H1 (cell line): ENCODE data around the gene MID1. TPM values are rescaled to one million over a fixed set of nuclear protein-coding genes. Genes with fewer than 3 reads are reported as not detected.

Experiments used
- CTCF ChIA-PET: fragments of 300-600 bp; sonication (Branson Sonifier 250); formaldehyde crosslinking; loops from one replicate; lab custom pipeline; 2021; ENCODE audit not compliant: partially characterized antibody; lab: Charles Lee
- POLR2A ChIA-PET: fragments of 300-600 bp; sonication (Branson Sonifier 250); formaldehyde crosslinking; loops from one replicate; lab custom pipeline; 2021; ENCODE audit warnings: inconsistent platforms; ENCODE audit not compliant: partially characterized antibody; lab: Charles Lee
- DNase-seq, 2 experiments: peaks; one replicate each; pipeline versions ENCODE4 v3.0.0 to v3.0.0-alpha.2; 2010 to 2022; ENCODE audit warnings: low spot score in 2 of 2, low read depth in 1 of 2, mixed read lengths in 1 of 2
- FAIRE-seq: peaks from 2 replicates; lab custom pipeline; 2011; peaks lifted over from hg19 to GRCh38; lab: Jason Lieb, UNC
- H2AFZ ChIP-seq: 2 replicates; pipeline ENCODE4 v1.8.1; 2012; ENCODE audit warnings: low read length, inconsistent platforms
- H2AK5ac ChIP-seq: 2 replicates; pipeline ENCODE4 v1.6.1; 2013; ENCODE audit warnings: low read depth, low read length
- H2BK120ac ChIP-seq: replicated peaks from 2 replicates; pipeline ENCODE3; 2013; ENCODE audit warnings: low read depth, low read length, inconsistent platforms
- H2BK12ac ChIP-seq: 2 replicates; pipeline ENCODE4 v1.6.1; 2013; ENCODE audit warnings: low read depth, low read length
- H2BK15ac ChIP-seq: 2 replicates; pipeline ENCODE4 v1.6.1; 2013; ENCODE audit warnings: low read length
- H2BK20ac ChIP-seq: 2 replicates; pipeline ENCODE4 v1.6.1; 2013; ENCODE audit warnings: low read length
- H2BK5ac ChIP-seq: 2 replicates; pipeline ENCODE4 v1.6.1; 2013; ENCODE audit warnings: low read depth, low read length
- H3K14ac ChIP-seq: 2 replicates; pipeline ENCODE4 v1.6.1; 2013; ENCODE audit warnings: inconsistent platforms; ENCODE audit not compliant: insufficient read length
- H3K18ac ChIP-seq: 2 replicates; pipeline ENCODE4 v1.6.1; 2013; ENCODE audit warnings: low read length; ENCODE audit errors: extremely low read depth
- H3K23ac ChIP-seq: 2 replicates; pipeline ENCODE4 v1.6.1; 2013; ENCODE audit warnings: inconsistent platforms; ENCODE audit not compliant: insufficient read length
- H3K23me2 ChIP-seq: 2 replicates; pipeline ENCODE4 v1.6.1; 2013; ENCODE audit warnings: low read depth, low read length
- H3K27ac ChIP-seq: 2 replicates; pipeline ENCODE4 v1.6.1; 2011; ENCODE audit warnings: low read depth, low read length, inconsistent platforms
- H3K27me3 ChIP-seq, 4 experiments: replicated peaks in 1 of 4; 1 replicate in 1 of 4; 2 replicates in 3 of 4; pipeline versions ENCODE4 v1.6.1 to v1.8.1; 2011 to 2013; ENCODE audit warnings: low read length in 3 of 4, mild to moderate bottlenecking in 3 of 4, inconsistent platforms in 2 of 4, mixed read lengths in 2 of 4, moderate library complexity in 1 of 4; ENCODE audit not compliant: control insufficient read depth in 3 of 4, insufficient read depth in 3 of 4; ENCODE audit errors: extremely low read depth in 1 of 4
- H3K36me3 ChIP-seq, 4 experiments: 2 replicates each; pipeline versions ENCODE4 v1.6.1 to v1.8.1; 2011 to 2013; ENCODE audit warnings: mild to moderate bottlenecking in 4 of 4, low read length in 3 of 4, moderate library complexity in 2 of 4, control low read depth in 1 of 4, inconsistent platforms in 1 of 4; ENCODE audit not compliant: insufficient read depth in 4 of 4, control insufficient read depth in 2 of 4
- H3K4ac ChIP-seq: replicated peaks from 2 replicates; pipeline ENCODE3; 2013; ENCODE audit warnings: low read length, low read depth, mixed read lengths, inconsistent platforms; ENCODE audit not compliant: insufficient read length
- H3K4me1 ChIP-seq, 4 experiments: replicated peaks in 1 of 4; 1 replicate in 1 of 4; 2 replicates in 3 of 4; pipeline versions ENCODE4 v1.6.1 to v1.8.1; 2011 to 2013; ENCODE audit warnings: low read length in 3 of 4, inconsistent platforms in 2 of 4, mixed read lengths in 1 of 4; ENCODE audit not compliant: insufficient read depth in 4 of 4, control insufficient read depth in 3 of 4
- H3K4me2 ChIP-seq, 2 experiments: 2 replicates each; pipeline versions ENCODE4 v1.6.1 to v1.8.1; 2011 to 2013; ENCODE audit warnings: low read depth in 2 of 2, low read length in 2 of 2, control low read depth in 1 of 2, inconsistent platforms in 1 of 2, mild to moderate bottlenecking in 1 of 2; ENCODE audit not compliant: insufficient read depth in 1 of 2
- H3K4me3 ChIP-seq, 4 experiments: fragments of 200-600, 300-600 bp in 1 of 4; sonication (generic), shearing (Covaris generic), sonication (Bioruptor Twin) in 1 of 4; 2 replicates each; pipeline versions ENCODE4 v1.5.1 to v1.8.1; 2011 to 2016; ENCODE audit warnings: low read length in 4 of 4, low read depth in 3 of 4, control low read depth in 2 of 4, inconsistent platforms in 2 of 4, mild to moderate bottlenecking in 2 of 4, mixed read lengths in 1 of 4, moderate library complexity in 1 of 4; ENCODE audit not compliant: insufficient read depth in 2 of 4; ENCODE audit errors: extremely low read depth in 1 of 4
- H3K56ac ChIP-seq: replicated peaks from 2 replicates; pipeline ENCODE3; 2013; ENCODE audit warnings: low read depth, mild to moderate bottlenecking, mixed read lengths, low read length, inconsistent platforms; ENCODE audit not compliant: insufficient read length
- H3K79me1 ChIP-seq: 2 replicates; pipeline ENCODE4 v1.6.1; 2013; ENCODE audit warnings: low read depth, low read length, control low read depth
- H3K79me2 ChIP-seq, 2 experiments: 2 replicates each; pipeline versions ENCODE4 v1.6.1 to v1.8.1; 2012 to 2013; ENCODE audit warnings: low read length in 2 of 2, mild to moderate bottlenecking in 2 of 2, inconsistent platforms in 1 of 2; ENCODE audit not compliant: insufficient read depth in 2 of 2, control insufficient read depth in 1 of 2
- H3K9ac ChIP-seq, 4 experiments: replicated peaks in 1 of 4; 1 replicate in 1 of 4; 2 replicates in 3 of 4; pipeline versions ENCODE4 v1.6.1 to v1.8.1; 2011 to 2013; ENCODE audit warnings: low read depth in 3 of 4, low read length in 3 of 4, control low read depth in 2 of 4, mild to moderate bottlenecking in 2 of 4, moderate library complexity in 2 of 4, inconsistent platforms in 1 of 4; ENCODE audit errors: extremely low read depth in 1 of 4
- H3K9me3 ChIP-seq, 2 experiments: 2 replicates each; pipeline versions ENCODE4 v1.6.1 to v1.8.1; 2012 to 2013; ENCODE audit warnings: mild to moderate bottlenecking in 2 of 2, moderate library complexity in 2 of 2, control low read depth in 1 of 2, inconsistent platforms in 1 of 2, low read depth in 1 of 2, low read length in 1 of 2, mixed read lengths in 1 of 2; ENCODE audit not compliant: insufficient read depth in 2 of 2
- H4K20me1 ChIP-seq, 2 experiments: replicated peaks in 1 of 2; 2 replicates each; pipeline versions ENCODE3 to v1.8.1; 2011 to 2013; ENCODE audit warnings: inconsistent platforms in 2 of 2, low read length in 2 of 2, mild to moderate bottlenecking in 1 of 2; ENCODE audit not compliant: insufficient read depth in 2 of 2, control insufficient read depth in 1 of 2
- H4K5ac ChIP-seq: 2 replicates; pipeline ENCODE4 v1.6.1; 2013; ENCODE audit warnings: low read length, low read depth, mixed read lengths, inconsistent platforms; ENCODE audit not compliant: insufficient read length
- H4K8ac ChIP-seq: 2 replicates; pipeline ENCODE4 v1.8.0; 2013; ENCODE audit warnings: mild to moderate bottlenecking, moderate library complexity, low read length, inconsistent platforms; ENCODE audit not compliant: insufficient read depth; ENCODE audit errors: extremely low read depth
- H4K91ac ChIP-seq: replicated peaks from 2 replicates; pipeline ENCODE3; 2013; ENCODE audit warnings: low read length, mixed read lengths, inconsistent platforms; ENCODE audit not compliant: insufficient read length
- ASH2L ChIP-seq: fragments of 200-600, 300-600 bp; sonication (generic); IDR thresholded peaks from one replicate; pipeline ENCODE4 v1.7.1; 2017; ENCODE audit warnings: low read length
- CTBP2 ChIP-seq: IDR thresholded peaks from 2 replicates; pipeline ENCODE4 v1.7.0; 2011; ENCODE audit warnings: borderline replicate concordance, mild to moderate bottlenecking, moderate library complexity, mixed read lengths, low read length; ENCODE audit not compliant: insufficient read depth, insufficient read length
- E2F6 ChIP-seq: IDR thresholded peaks from 2 replicates; pipeline ENCODE4 v1.6.1; 2012; ENCODE audit warnings: inconsistent platforms
- EZH2 ChIP-seq: fragments of 200-600 bp; sonication (generic); IDR thresholded peaks from 2 replicates; pipeline ENCODE4 v1.7.1; 2012; ENCODE audit warnings: low read depth, mild to moderate bottlenecking, moderate library complexity, low read length, inconsistent platforms; ENCODE audit not compliant: severe bottlenecking
- JUND ChIP-seq: IDR thresholded peaks from 2 replicates; pipeline ENCODE4 v1.6.1; 2011; ENCODE audit warnings: mild to moderate bottlenecking, improper control_type of control experiment, low read length
- KDM1A ChIP-seq: fragments of 200-600, 300-600 bp; sonication (generic); IDR thresholded peaks from 2 replicates; pipeline ENCODE4 v1.7.1; 2016; ENCODE audit warnings: mild to moderate bottlenecking, low read length, borderline replicate concordance
- KDM4A ChIP-seq: IDR thresholded peaks from one replicate; pipeline ENCODE4 v1.7.1; 2012; ENCODE audit warnings: low read depth, mild to moderate bottlenecking, moderate library complexity, low read length, inconsistent platforms; ENCODE audit not compliant: severe bottlenecking
- KDM5A ChIP-seq: fragments of 200-600 bp; IDR thresholded peaks from 2 replicates; pipeline ENCODE4 v1.7.1; 2012; ENCODE audit warnings: mild to moderate bottlenecking, low read length, inconsistent platforms, mixed read lengths
- POLR2AphosphoS5 ChIP-seq: IDR thresholded peaks from 2 replicates; pipeline ENCODE4 v1.6.1; 2011; ENCODE audit warnings: low read depth, low read length
- SP2 ChIP-seq: IDR thresholded peaks from 2 replicates; pipeline ENCODE4 v1.6.1; 2012; ENCODE audit warnings: mild to moderate bottlenecking, low read length, inconsistent platforms
- TAF1 ChIP-seq: IDR thresholded peaks from 2 replicates; pipeline ENCODE4 v1.6.1; 2011; ENCODE audit warnings: mild to moderate bottlenecking, low read depth, low read length
- TEAD4 ChIP-seq: IDR thresholded peaks from 2 replicates; pipeline ENCODE4 v1.6.1; 2012; ENCODE audit warnings: low read depth, low read length, inconsistent platforms, mixed read lengths
- USF2 ChIP-seq: IDR thresholded peaks from 2 replicates; pipeline ENCODE4 v1.6.1; 2011; ENCODE audit warnings: low read length, improper control_type of control experiment
- WGBS, 2 experiments: shearing (Covaris generic) in 1 of 2; methylation state at CpG; one replicate each; pipeline versions ENCODE4 v1.1.6 to v1.1.7; 2013 to 2015; ENCODE audit warnings: low lambda C conversion rate in 2 of 2, mixed read lengths in 2 of 2, inconsistent platforms in 1 of 2, low coverage in 1 of 2, missing lambda C conversion rate in 1 of 2; ENCODE audit not compliant: insufficient replicate concordance in 2 of 2, insufficient coverage in 1 of 2, insufficient read length in 1 of 2; ENCODE audit errors: extremely low coverage in 1 of 2, missing lambda C conversion rate in 1 of 2; 5-methylcytosine and 5-hydroxymethylcytosine counted together
- polyA plus RNA-seq, 7 experiments: library from polyadenylated mRNA; depleted of rRNA in 3 of 7; stranded (reverse) in 5 of 7; unstranded in 2 of 7; fragments of >200 nt in 5 of 7; fragments of 200-250 nt in 2 of 7; gene quantifications; 1 replicate in 5 of 7; 2 replicates in 1 of 7; 4 replicates in 1 of 7; pipeline versions ENCODE4 v1.2.1 to v1.2.3, GENCODE V29; 2011 to 2013; ENCODE audit warnings: missing spikeins in 2 of 7, mixed read lengths in 2 of 7
- total RNA-seq: library from RNA; stranded (reverse); fragmentation: NEBNext Ultra II Directional; extraction: Animal tissue kit (Norgen Biotek cat#: 25700); gene quantifications from 2 replicates; pipeline ENCODE4 v1.2.1, GENCODE V29; 2021

MID1 gene
- total and polyA plus RNA-seq, 2 of the 8 experiments (the other 6 are each of a cell fraction or from before 2014, with no cell fraction given): 12.9 to 54.3 TPM

DNA sequence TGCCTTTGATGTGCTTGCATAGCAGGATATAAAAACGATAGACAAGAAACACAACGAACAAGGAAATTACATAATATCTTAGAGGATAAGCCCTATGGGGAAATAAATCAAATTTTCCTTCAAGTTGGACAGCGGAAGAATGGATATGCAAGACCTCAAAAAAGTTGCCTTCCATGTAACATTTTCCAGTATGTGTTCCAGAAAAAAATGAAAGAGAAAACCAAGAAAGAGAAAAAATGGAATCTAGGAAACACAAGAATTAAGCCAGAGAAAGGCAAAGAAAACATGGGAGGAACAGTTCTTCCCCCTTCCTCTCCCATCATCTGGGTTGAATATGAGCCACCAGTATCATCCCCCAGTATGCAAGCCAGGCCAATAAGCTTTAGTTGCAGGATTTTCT is 34.6 kb upstream of the MID1 start:
- no peak overlapping the region for H3K14ac ChIP-seq
- no peak overlapping the region for H2BK120ac ChIP-seq
- H3K23ac ChIP-seq: no peak overlapping the region
- peaks cover 0 to 3% (median 0%) of the 10 kb centered on the region in 4 experiments; a peak in 3 of 7 replicates for H3K4me1 ChIP-seq
- H3K56ac ChIP-seq: no peak overlapping the region
- no peak overlapping the region for H3K4ac ChIP-seq
- CTCF ChIA-PET: interaction anchor here (1.9 kb wide), 1 partner anchor 70 kb away, joined by 7 read pairs; no protein-coding TSS in a partner anchor
- H2AFZ ChIP-seq: no peak overlapping the region
- no peak overlapping the region for H3K9ac ChIP-seq
- no peaks in the 10 kb centered on the region for H3K36me3 ChIP-seq
- H3K18ac ChIP-seq: no peak overlapping the region
- no peak overlapping the region for H2BK20ac ChIP-seq
- no peak overlapping the region for H2BK12ac ChIP-seq
- H3K27me3 ChIP-seq: no peaks in the 10 kb centered on the region
- no peaks in the 10 kb centered on the region for H3K79me2 ChIP-seq
- no peak overlapping the region for H4K91ac ChIP-seq
- H2BK15ac ChIP-seq: no peak overlapping the region
- H3K4me2 ChIP-seq: no peak overlapping the region
- H3K27ac ChIP-seq: no peak overlapping the region
- no peaks in the 10 kb centered on the region for H3K79me1 ChIP-seq
- H4K20me1 ChIP-seq: no peaks in the 10 kb centered on the region
- 79% methylated on average over 3 of the region's 3 CpGs; no CpG with 5 or more reads in 1 of the 2 experiments for WGBS, 2 experiments
- H2AK5ac ChIP-seq: no peak overlapping the region
- FAIRE-seq (no peak), DNase-seq (no peak)
- no peak overlapping the region for H3K4me3 ChIP-seq
- H2BK5ac ChIP-seq: no peak overlapping the region
- no peak overlapping the region for H4K8ac ChIP-seq
- H4K5ac ChIP-seq: no peak overlapping the region
- H3K9me3 ChIP-seq: no peaks in the 10 kb centered on the region
- POLR2A ChIA-PET: no interaction called here
- no peaks in the 10 kb centered on the region for H3K23me2 ChIP-seq
- TF ChIP-seq KDM1A (no peak), SP2 (no peak), KDM5A (no peak), USF2 (no peak), TAF1 (no peak), POLR2AphosphoS5 (no peak), TEAD4 (no peak), E2F6 (no peak), ASH2L (no peak), CTBP2 (no peak), EZH2 (no peak), KDM4A (no peak), JUND (no peak)
